Muscle of arm (tissue), 14 donors: ENCODE data around the gene STAG3. TPM values are rescaled to one million over a fixed set of nuclear protein-coding genes. Genes with fewer than 3 reads are reported as not detected.
"Not testable (repeated sequence)": the region's sequence is repeated elsewhere in the genome, so short reads cannot be mapped to it uniquely, and the experiment has no call there.

Experiments used
- DNase-seq: peaks from one replicate; pipeline ENCODE4 v3.0.0-alpha.2; 2013
- long read RNA-seq, 11 donors: transcript quantifications; one replicate each; lab custom pipeline, GENCODE V29; 2026
- polyA plus RNA-seq, 12 donors: library from polyadenylated mRNA; unstranded; fragments of 120-200 nt; gene quantifications; one replicate each; pipeline ENCODE4 v1.2.1, GENCODE V29; 2013; ENCODE audit not compliant: insufficient read length in 12 of 12

Gene STAG3, protein sequence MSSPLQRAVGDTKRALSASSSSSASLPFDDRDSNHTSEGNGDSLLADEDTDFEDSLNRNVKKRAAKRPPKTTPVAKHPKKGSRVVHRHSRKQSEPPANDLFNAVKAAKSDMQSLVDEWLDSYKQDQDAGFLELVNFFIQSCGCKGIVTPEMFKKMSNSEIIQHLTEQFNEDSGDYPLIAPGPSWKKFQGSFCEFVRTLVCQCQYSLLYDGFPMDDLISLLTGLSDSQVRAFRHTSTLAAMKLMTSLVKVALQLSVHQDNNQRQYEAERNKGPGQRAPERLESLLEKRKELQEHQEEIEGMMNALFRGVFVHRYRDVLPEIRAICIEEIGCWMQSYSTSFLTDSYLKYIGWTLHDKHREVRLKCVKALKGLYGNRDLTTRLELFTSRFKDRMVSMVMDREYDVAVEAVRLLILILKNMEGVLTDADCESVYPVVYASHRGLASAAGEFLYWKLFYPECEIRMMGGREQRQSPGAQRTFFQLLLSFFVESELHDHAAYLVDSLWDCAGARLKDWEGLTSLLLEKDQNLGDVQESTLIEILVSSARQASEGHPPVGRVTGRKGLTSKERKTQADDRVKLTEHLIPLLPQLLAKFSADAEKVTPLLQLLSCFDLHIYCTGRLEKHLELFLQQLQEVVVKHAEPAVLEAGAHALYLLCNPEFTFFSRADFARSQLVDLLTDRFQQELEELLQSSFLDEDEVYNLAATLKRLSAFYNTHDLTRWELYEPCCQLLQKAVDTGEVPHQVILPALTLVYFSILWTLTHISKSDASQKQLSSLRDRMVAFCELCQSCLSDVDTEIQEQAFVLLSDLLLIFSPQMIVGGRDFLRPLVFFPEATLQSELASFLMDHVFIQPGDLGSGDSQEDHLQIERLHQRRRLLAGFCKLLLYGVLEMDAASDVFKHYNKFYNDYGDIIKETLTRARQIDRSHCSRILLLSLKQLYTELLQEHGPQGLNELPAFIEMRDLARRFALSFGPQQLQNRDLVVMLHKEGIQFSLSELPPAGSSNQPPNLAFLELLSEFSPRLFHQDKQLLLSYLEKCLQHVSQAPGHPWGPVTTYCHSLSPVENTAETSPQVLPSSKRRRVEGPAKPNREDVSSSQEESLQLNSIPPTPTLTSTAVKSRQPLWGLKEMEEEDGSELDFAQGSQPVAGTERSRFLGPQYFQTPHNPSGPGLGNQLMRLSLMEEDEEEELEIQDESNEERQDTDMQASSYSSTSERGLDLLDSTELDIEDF
- 10 to 100 TPM in 9 of 12 donors, 1 to 10 TPM in 2, not detected in 1; 7.3 to 36.0 (median 18.6) TPM for polyA plus RNA-seq
- long read RNA-seq, donor 1, result 0 reads
- long read RNA-seq, donor 2, result 0 reads
- long read RNA-seq, donor 3, result 0 reads
- long read RNA-seq, donor 4, result 0 reads
- long read RNA-seq, donor 5, partial matches to known transcripts, result 6 of 11 reads
- long read RNA-seq, donor 5, other reads (novel, unspliced or antisense), result 5 of 11 reads
- long read RNA-seq, donor 6, result 0 reads
- long read RNA-seq, donor 7, result 0 reads
- long read RNA-seq, donor 8, partial matches to known transcripts, result 11 of 11 reads
- long read RNA-seq, donor 8, other reads (novel, unspliced or antisense), result 0 of 11 reads
- long read RNA-seq, donor 9, result 0 reads
- long read RNA-seq, donor 10, result 0 reads
- long read RNA-seq, donor 11, result 0 reads

DNA sequence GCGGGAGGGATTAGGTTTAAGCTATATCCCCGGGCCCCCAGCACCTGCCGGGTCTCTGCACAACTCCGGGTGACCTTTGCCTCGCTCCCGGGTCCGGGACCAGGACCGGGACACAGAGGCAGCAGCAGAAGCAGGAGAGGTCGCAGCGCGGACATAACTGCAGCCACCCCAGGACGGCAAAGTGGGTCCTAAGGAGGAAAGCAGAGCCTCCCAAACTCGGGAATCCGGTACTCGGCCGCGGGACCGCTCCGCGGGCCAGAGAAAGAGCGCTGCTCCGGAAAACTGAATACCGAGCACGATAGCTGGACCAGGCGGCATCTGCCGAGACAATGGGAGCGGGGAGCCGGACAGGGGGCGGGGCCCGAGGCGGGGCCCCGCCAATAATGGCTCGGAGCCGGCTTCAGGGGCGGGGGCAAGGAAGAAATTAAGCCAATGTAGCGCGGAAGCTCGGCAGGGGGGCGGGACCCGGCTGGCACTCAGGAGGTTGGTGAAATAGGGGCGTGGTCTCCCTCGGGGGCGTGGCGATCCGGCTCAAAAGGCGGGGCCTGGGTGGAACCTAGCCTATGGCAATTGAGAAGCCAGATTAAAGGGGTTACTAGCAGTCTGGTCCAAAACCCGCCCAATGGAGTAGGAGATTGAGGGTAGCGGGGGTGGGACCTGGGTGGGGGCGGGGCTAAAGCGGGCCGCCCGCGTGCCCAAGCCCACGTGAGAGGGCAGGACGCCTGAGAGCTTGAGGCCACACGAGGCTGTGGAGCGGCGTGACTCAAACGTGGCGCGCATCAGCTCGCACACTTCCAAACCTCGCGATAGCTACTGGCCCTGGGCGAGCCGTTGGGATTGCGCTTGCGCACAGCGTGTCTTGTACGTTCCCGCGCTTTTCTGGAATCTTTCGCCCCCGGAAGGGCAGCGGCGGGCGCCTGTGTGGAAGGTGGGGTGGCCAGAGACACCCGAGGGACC, at the start of gene STAG3, which contains the start of gene GPC2:
Gene STAG3, plus strand, starts transcription at position 874 of the 957 bp plus-strand sequence. CDS start 2,639 bp downstream, outside the sequence.
Gene GPC2, minus strand, starts transcription at position 337 of the 957 bp plus-strand sequence. Its CDS starts 182 bp downstream, at position 155.
- DNase-seq, result peak; percentile 94

DNA sequence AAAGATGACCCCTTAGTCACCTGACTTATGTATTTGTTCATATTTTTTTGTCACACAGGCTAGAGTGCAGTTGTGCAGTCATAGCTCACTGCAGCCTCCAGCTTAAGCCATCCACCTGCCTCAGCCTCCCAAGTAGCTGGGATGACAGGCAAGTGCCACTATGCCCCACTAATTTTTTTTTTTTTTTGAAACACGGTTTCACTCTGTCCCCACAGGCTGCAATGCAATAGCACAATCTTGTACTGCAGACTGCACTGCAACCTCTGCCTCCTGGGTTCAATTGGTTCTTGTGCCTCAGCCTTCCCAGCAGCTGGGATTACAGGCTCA, 49.1 kb upstream of the STAG3 start:
- no peak for DNase-seq

- not testable (repeated sequence) for DNase-seq
Observed at GRCh38 chr7:100130220-100130607, 47.5 kb upstream of the STAG3 start.

DNA sequence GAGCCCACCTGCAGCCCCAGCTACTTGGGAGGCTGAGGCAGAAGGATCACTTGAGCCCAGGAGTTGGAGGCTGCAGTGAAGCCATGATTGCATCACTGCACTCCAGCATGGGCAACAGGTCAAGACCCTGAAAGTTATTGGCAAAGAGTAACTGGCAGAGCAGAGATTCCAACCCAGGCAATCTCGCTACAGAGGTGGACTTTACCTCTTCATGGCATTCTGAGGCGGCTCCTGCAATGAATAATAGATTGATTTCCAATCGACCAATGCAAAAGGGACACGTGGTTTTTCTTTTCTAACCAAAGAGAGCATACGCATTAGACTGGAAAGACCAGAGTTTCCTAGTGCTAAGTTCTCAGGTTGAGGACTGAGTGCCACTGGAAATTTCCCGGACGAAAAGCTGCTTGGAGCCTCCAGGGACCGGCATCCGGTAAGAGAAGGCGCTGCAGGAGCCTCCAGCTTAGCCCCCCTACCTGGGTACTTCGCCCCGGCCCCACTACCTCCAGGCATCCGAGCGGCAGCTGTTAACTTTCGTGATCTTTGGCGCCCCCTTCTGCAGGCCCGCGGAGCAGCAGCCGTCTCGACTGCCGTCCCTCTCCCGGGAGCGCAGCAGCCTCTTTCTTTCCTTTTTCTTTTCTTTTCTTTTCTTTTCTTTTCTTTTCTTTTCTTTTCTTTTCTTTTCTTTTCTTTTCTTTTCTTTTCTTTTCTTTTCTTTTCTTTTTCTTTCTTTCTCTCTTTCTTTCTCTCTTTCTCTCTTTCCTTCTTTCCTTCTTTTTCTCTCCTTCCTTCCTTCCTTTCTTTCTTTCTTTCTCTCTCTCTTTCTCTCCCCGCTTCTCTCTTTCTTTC, 46.9 kb upstream of the STAG3 start:
- DNase-seq, result peak; percentile 75

DNA sequence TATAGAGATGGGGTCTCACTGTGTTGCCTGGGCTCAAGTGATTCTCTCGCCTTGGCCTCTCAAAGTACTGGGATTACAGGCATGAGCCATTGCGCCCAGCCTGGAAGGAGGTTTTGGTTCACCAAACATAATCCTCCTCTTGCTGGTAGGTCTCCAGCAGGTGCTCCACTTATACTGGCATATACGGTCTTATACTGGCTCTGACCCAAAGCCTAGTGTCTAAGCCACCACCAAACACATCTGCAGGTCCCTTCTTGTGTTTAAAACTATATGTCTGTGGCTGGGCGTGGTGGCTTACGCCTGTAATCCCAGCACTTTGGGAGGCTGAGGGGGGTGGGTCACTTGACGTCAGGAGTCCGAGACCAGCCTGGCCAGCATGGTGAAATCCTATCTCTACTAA, 45.6 kb upstream of the STAG3 start:
- no peak for DNase-seq

DNA sequence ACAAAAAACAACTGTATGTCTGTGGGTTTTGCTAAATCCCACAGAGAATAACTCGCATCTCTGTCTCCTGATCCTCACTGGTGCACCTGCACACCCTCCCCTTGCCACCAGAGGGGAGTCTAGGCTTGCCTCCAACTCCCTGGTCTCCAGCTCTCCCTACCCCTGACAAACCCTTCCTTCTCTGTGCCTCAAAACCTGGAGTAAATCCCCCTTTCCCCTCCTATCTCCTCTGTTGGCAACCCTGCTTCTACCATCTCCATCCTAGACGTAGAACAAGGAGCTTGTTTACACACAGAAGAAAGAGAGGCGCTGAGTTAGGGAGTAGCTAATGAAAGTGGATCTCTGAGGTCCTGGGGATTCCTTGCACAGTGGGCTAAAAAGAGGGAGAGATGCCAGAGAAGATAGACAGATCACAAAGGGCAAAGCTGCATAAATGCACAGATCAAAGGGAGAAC, 45.0 kb upstream of the STAG3 start:
- DNase-seq, result peak; percentile 55

DNA sequence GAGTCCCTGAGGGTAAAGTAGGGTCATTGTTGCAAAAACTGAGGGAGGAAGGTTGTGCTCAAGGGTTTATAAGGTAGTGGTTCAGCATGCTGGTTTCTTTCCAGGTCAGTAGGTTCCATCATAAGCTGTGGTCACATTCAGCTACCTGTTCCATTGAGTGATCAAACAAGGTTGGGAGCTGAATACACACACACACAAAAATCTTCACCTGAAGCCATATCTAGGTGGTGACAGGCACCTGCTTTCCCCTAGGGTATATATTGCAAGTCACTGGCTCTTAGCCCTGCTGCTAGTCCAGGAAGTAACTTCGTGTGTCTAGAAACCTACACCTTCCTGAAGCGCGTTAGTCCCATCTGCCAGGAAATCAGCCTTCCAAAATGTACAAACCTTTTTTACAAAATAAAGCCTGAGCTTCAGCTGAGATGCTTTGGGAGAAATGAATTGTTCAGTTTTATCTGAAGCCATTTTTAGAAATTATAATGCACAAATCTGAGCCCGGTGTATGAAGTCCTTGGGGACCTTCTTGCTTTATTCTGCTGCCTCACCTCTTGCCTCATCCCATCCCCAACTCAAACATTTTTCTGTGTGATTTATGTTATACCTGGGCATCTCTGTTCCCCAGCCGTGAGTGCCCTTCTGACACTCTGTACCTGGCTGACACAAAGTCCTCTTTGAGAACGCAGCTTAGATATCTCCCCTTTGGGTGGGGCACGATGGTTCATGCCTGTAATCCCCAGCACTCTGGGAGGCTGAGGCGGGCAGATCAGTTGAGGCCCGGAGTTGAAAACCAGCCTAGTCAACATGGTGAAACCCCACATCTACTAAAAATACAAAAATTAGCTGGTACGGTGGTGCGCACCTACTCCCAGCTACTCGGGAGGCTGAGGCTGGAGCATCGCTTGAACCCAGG, 39.6 kb upstream of the STAG3 start:
- DNase-seq, result no peak

- no peak for DNase-seq
Observed at GRCh38 chr7:100141555-100141949, 36.2 kb upstream of the STAG3 start.

- no peak for DNase-seq
Observed at GRCh38 chr7:100142461-100142860, 35.3 kb upstream of the STAG3 start.

DNA sequence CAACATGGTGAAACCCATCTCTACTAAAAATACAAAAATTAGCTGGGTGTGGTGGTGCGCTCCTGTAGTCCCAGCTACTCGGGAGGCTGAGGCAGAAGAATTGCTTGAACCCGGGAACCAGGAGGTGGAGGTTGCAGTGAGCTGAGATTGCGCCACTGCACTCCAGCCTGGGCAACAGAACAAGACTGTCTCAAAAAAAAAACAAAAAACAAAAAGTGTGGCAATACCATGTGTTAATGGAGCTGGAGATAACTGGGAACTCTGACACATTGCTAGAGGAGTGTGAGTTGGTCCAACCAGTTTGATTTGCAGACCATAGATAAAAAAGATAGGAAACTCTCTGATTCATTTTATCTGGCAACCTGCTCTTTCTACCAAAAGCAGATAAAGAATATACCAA, 31.4 kb upstream of the STAG3 start:
- not testable (repeated sequence) for DNase-seq

GRCh38 chr7:100147278-100147677, 30.4 kb upstream of the STAG3 start:
- DNase-seq, result no peak

DNA sequence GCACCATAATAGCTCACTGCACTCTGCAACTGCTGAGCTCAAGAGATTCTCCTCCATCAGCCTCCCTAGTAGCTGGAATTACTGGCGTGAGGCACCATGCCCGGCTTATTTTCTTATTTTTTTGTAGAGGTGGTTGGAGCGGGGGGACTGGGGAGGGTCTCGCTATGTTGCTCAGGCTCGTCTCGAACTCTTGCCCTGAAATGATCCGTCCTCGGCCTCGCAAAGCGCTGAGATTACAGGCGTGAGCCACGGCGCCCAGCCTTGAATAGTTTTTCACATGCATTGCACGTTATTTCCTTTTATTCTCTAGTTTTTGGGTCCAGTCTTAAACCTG, 29.5 kb upstream of the STAG3 start:
- DNase-seq, result no peak

DNA sequence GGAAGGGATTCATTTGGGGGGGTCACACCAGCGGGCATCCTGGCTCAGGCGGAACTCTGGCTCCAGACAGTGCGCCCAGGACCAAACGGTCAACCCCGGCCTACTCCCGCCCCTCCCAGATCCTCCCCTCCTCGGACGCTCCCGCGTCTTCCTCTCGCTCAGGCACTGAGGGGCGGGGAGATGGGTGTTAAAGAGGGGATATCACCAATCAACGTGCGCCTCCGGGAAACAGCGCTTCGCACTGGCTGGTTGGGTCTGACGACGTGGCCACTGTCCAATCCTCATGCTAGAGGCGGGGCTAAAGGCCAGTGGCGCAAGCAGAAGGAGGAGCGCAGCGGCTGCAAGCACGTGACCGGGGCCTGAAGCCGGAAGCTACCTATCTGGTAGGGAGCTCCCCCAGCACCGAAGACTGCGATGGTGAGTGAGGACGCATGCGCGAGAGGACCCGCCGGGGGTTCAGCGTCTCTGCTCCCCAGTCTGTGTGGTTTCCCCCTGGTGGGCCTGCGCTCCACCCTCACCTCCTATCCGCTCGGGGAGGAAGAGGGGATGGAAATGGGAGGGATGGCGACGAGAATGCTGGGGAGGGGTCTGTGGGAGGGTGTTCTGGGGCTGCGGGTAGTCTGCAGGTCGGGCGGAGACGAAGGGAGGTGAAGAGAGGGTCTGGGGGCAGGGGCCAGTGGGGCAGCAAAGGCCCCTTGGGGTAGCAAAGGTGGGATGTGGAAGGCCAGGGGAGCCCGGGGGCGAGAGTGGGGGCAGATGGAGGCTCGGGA, 29.0 kb upstream of the STAG3 start, which contains the start of gene LAMTOR4:
Gene LAMTOR4, plus strand, starts transcription at position 360 of the 770 bp plus-strand sequence. Its CDS starts 55 bp downstream, at position 415.
- DNase-seq, result peak; percentile 100

DNA sequence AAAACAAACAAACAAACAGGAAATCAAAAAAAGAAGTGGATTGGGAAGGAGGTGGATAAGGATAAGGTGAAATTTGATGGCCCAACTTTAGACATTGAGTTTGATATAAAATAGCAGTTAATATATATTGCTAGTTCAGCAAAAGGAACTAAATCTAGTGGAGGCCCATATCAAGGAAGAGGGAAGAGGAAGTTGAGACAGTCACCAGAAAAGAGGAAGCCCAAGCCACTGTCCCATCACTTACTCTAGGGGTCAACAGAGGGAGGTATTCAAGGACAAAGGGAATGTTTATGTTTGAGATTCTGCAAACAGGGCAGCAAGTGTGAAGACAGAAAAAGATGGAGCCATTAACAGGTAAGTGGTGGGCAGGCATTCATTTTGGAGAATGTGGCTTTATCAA, 25.3 kb upstream of the STAG3 start:
- DNase-seq, result no peak

- DNase-seq, result no peak
Observed at GRCh38 chr7:100152937-100153666, 24.6 kb upstream of the STAG3 start.
